Loucy (cell line): ENCODE data around the gene GALNT9.

Experiments used
- EZH2phosphoT487 ChIP-seq: fragments of 200-600 bp; IDR thresholded peaks from 2 replicates; pipeline ENCODE4 v1.6.1; 2018; ENCODE audit warnings: antibody characterized with exemption, mild to moderate bottlenecking, moderate library complexity, borderline replicate concordance
- TF ChIP-seq, protein P1 (sequence below): fragments of 200-600 bp; sonication (generic); conservative IDR thresholded peaks from 2 replicates; pipeline ENCODE4 v1.5.1; 2014; ENCODE audit warnings: mild to moderate bottlenecking, antibody characterized with exemption, low read length

DNA sequence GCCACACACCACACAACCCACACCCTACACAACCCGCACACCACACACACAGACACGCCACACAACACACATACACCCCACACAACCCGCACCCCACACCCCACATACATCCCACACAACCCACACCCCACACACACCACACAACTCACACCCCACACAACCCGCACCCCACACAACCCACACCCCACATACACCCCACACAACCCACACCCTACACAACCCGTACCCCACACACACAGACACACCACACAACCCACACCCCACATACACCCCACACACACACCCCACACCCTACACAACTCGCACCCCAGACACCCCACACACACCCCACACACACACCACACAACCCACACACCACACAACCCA is 106.6 kb downstream of the GALNT9 start:
- TF ChIP-seq, protein P1, sequence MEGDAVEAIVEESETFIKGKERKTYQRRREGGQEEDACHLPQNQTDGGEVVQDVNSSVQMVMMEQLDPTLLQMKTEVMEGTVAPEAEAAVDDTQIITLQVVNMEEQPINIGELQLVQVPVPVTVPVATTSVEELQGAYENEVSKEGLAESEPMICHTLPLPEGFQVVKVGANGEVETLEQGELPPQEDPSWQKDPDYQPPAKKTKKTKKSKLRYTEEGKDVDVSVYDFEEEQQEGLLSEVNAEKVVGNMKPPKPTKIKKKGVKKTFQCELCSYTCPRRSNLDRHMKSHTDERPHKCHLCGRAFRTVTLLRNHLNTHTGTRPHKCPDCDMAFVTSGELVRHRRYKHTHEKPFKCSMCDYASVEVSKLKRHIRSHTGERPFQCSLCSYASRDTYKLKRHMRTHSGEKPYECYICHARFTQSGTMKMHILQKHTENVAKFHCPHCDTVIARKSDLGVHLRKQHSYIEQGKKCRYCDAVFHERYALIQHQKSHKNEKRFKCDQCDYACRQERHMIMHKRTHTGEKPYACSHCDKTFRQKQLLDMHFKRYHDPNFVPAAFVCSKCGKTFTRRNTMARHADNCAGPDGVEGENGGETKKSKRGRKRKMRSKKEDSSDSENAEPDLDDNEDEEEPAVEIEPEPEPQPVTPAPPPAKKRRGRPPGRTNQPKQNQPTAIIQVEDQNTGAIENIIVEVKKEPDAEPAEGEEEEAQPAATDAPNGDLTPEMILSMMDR = no peak
- no peak for TF ChIP-seq EZH2phosphoT487
